Measurements from ENCODE around the gene NRBF2. TPM values are rescaled to one million over a fixed set of nuclear protein-coding genes. Genes with fewer than 3 reads are reported as not detected.
"Not testable (repeated sequence)": the region's sequence is repeated elsewhere in the genome, so short reads cannot be mapped to it uniquely, and the experiment has no call there.

The NRBF2 gene
- total RNA-seq (10 to 100 TPM; 17.8 to 18.2 TPM), polyA plus RNA-seq (10 to 100 TPM; 20.3 to 31.8 TPM)

GRCh38 chr10:63133056-63133820, at the start of gene NRBF2:
Gene NRBF2 (plus strand): TSS chr10:63133328. CDS start chr10:63133471, 143 bp downstream.
- H3K27ac ChIP-seq (ENCODE audit: low read depth, low read length), result peak within 1 kb of the TSS; percentile 96
- Mint-ChIP-seq H3K9me3 (peaks cover 0 to 16% (median under 1%) of the 10 kb centered on the region in 8 donors), H3K4me1 (peaks cover 24 to 45% (median 35%) of the 10 kb centered on the region in 4 donors), H3K27ac (peak within 1 kb of the TSS; percentile 92 to 98 (median 97)), H3K27me3 (peaks cover 0 to 7% of the 10 kb centered on the region in 2 donors), H3K4me3 (peak within 1 kb of the TSS; percentile 92 to 95 (median 92)), H3K36me3 (peaks cover 3 to 11% of the 10 kb centered on the region in 2 donors)
- H3K27me3 ChIP-seq (ENCODE audit: insufficient read depth, low read length), result no peaks in the 10 kb centered on the region
- DNase-seq, result peak; percentile 97 to 98 (median 98)
- H3K36me3 ChIP-seq (ENCODE audit: insufficient read depth, low read length), result no peaks in the 10 kb centered on the region
- no peaks in the 10 kb centered on the region for H3K9me3 ChIP-seq (ENCODE audit: control insufficient read depth in 1 of 2, low read length in 2 of 2)
- ChIA-PET CTCF (ENCODE audit: partially characterized antibody) (interaction anchor here (1.0 to 3.0 kb wide), 10 partner anchors 12 to 586 kb away, joined by 3 to 22 read pairs (median 4); no protein-coding TSS in a partner anchor), POLR2A (ENCODE audit: partially characterized antibody) (interaction anchor here (0.6 to 2.6 kb wide), 12 partner anchors 13 to 1232 kb away, joined by 3 to 17 read pairs (median 6); partner anchors contain the start of genes ADO, ARID5B, EGR2 and REEP3)
- H3K4me3 ChIP-seq (ENCODE audit: low read length in 2 of 2), result peak within 1 kb of the TSS; percentile 81 to 88
- peaks cover 46% of the 10 kb centered on the region for H3K4me1 ChIP-seq (ENCODE audit: insufficient read depth, low read length)
- intact Hi-C loops (cut with micrococcal nuclease), result loop anchor here (1.0 to 5.0 kb wide), 8 partner anchors 25 to 1231 kb away; partner anchors contain the start of genes ADO, ARID5B and EGR2

- intact Hi-C loops (cut with micrococcal nuclease), result not testable (repeated sequence)
Observed at GRCh38 chr10:63083406-63083805, 49.7 kb upstream of the NRBF2 start.

GRCh38 chr10:63083904-63084689, 49.0 kb upstream of the NRBF2 start:
- H3K9me3 ChIP-seq (ENCODE audit: control insufficient read depth in 1 of 2, low read length in 2 of 2), result no peaks in the 10 kb centered on the region
- H3K36me3 Mint-ChIP-seq, result no peaks in the 10 kb centered on the region
- peaks cover 0 to 1% (median 0%) of the 10 kb centered on the region in 4 donors for H3K4me1 Mint-ChIP-seq
- DNase-seq, result peak; percentile 40 to 49 (median 48)
- H3K27ac ChIP-seq (ENCODE audit: low read depth, low read length), result no peak overlapping the region
- H3K27me3 Mint-ChIP-seq, result peaks cover 8 to 12% of the 10 kb centered on the region in 2 donors
- H3K4me1 ChIP-seq (ENCODE audit: insufficient read depth, low read length), result no peaks in the 10 kb centered on the region
- H3K27me3 ChIP-seq (ENCODE audit: insufficient read depth, low read length), result no peaks in the 10 kb centered on the region
- H3K36me3 ChIP-seq (ENCODE audit: insufficient read depth, low read length), result no peaks in the 10 kb centered on the region
- H3K4me3 Mint-ChIP-seq, result no peak overlapping the region
- intact Hi-C loops (cut with micrococcal nuclease), result loop anchor here (1.0 to 2.0 kb wide), 4 partner anchors 74 to 647 kb away; no protein-coding TSS in a partner anchor
- no peak overlapping the region for H3K4me3 ChIP-seq (ENCODE audit: low read length in 2 of 2)
- ChIA-PET POLR2A (ENCODE audit: partially characterized antibody) (interaction anchor here (1.0 to 1.1 kb wide), 2 partner anchors 268 to 592 kb away, joined by 3 to 5 read pairs; partner anchors contain the start of gene EGR2), CTCF (ENCODE audit: partially characterized antibody) (interaction anchor here (0.7 to 2.9 kb wide), 25 partner anchors 9 to 818 kb away, joined by 3 to 24 read pairs (median 4); no protein-coding TSS in a partner anchor)
- no peak overlapping the region for H3K27ac Mint-ChIP-seq
- H3K9me3 Mint-ChIP-seq, result no peaks in the 10 kb centered on the region

More at GRCh38 chr10:63083406-63083805, 49.7 kb upstream of the NRBF2 start:
- POLR2A ChIA-PET (ENCODE audit: partially characterized antibody), result interaction anchor here (1.0 to 1.1 kb wide), 2 partner anchors 267 to 592 kb away, joined by 3 to 5 read pairs; partner anchors contain the start of gene EGR2
- not testable (repeated sequence) for H3K36me3 Mint-ChIP-seq; H3K27ac Mint-ChIP-seq; H3K36me3 ChIP-seq (ENCODE audit: insufficient read depth, low read length); H3K27me3 ChIP-seq (ENCODE audit: insufficient read depth, low read length); H3K4me1 Mint-ChIP-seq; H3K4me1 ChIP-seq (ENCODE audit: insufficient read depth, low read length); H3K4me3 Mint-ChIP-seq; DNase-seq; H3K27me3 Mint-ChIP-seq; H3K9me3 ChIP-seq (ENCODE audit: control insufficient read depth in 1 of 2, low read length in 2 of 2); H3K4me3 ChIP-seq (ENCODE audit: low read length in 2 of 2); H3K27ac ChIP-seq (ENCODE audit: low read depth, low read length); H3K9me3 Mint-ChIP-seq
- CTCF ChIA-PET (ENCODE audit: partially characterized antibody), result interaction anchor here (0.8 to 2.9 kb wide), 24 partner anchors 8 to 818 kb away, joined by 3 to 24 read pairs (median 4); no protein-coding TSS in a partner anchor

DNA sequence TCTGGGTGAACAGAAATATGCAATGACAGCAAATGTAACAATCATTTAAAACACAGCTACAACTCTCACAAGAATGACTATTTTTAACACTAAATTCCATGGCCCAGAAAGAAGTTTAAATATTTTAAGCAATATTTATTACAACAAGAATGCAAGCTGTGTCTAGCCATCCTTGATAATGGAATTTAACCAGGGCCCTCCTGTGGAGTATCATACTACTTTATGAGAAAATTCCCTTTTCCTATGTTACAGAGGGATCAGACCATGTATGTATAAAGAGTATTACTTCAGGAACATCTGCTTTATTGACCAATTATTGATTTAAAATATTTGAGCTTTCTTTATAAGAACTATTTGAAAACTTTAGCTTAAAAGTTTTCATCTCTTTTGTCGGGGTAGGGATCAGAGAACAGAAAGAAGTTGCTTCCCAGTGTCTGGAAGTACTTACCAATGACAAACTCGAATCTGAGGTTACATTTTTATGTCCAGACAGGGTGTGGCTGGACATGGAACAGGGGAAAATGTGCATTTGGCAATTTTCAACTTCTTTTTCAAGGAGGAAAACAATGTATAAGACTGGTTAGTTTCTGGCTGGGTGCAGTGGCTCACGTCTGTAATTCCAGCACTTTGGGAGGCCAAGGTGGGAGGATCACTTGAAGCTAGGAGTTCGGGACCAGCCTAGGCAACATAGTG, 48.3 kb upstream of the NRBF2 start:
- DNase-seq, result no peak
- Histone ChIP-seq H3K9me3 (ENCODE audit: control insufficient read depth in 1 of 2, low read length in 2 of 2) (no peaks in the 10 kb centered on the region), H3K27ac (ENCODE audit: low read depth, low read length) (no peak overlapping the region), H3K36me3 (ENCODE audit: insufficient read depth, low read length) (no peaks in the 10 kb centered on the region), H3K4me1 (ENCODE audit: insufficient read depth, low read length) (no peaks in the 10 kb centered on the region), H3K4me3 (ENCODE audit: low read length in 2 of 2) (no peak overlapping the region), H3K27me3 (ENCODE audit: insufficient read depth, low read length) (no peaks in the 10 kb centered on the region)
- Mint-ChIP-seq H3K36me3 (no peaks in the 10 kb centered on the region), H3K27me3 (peaks cover 8 to 13% of the 10 kb centered on the region in 2 donors), H3K9me3 (no peaks in the 10 kb centered on the region), H3K27ac (no peak overlapping the region), H3K4me1 (peaks cover 0 to 1% (median 0%) of the 10 kb centered on the region in 4 donors), H3K4me3 (no peak overlapping the region)
- intact Hi-C loops (cut with micrococcal nuclease), result loop anchor here (1.0 to 2.0 kb wide), 4 partner anchors 73 to 648 kb away; no protein-coding TSS in a partner anchor
- ChIA-PET CTCF (ENCODE audit: partially characterized antibody) (interaction anchor here (0.7 to 2.9 kb wide), 13 partner anchors 11 to 647 kb away, joined by 3 to 24 read pairs (median 7); no protein-coding TSS in a partner anchor), POLR2A (ENCODE audit: partially characterized antibody) (no interaction called here)

DNA sequence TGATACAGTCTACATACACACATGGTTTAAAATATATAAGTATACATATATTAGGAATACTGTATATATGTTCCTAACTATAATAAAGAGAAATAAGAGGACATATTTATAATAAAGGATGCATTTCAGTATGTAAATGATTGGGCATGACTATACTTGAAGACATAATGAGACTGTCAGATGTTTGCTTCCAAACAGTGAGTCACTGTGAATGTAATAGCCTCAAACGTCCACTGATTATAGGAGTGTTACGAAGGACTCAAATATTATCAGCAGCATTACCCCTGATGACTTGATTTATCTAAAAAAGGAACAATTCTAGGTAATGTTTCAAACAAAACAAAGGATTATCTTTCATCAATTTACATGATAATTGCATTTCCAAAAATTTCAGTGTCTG, 39.9 kb upstream of the NRBF2 start:
- Histone ChIP-seq H3K4me1 (ENCODE audit: insufficient read depth, low read length) (no peaks in the 10 kb centered on the region), H3K27me3 (ENCODE audit: insufficient read depth, low read length) (no peaks in the 10 kb centered on the region), H3K9me3 (ENCODE audit: control insufficient read depth in 1 of 2, low read length in 2 of 2) (no peaks in the 10 kb centered on the region), H3K36me3 (ENCODE audit: insufficient read depth, low read length) (no peaks in the 10 kb centered on the region), H3K27ac (ENCODE audit: low read depth, low read length) (no peak overlapping the region), H3K4me3 (ENCODE audit: low read length in 2 of 2) (no peak overlapping the region)
- ChIA-PET POLR2A (ENCODE audit: partially characterized antibody) (no interaction called here), CTCF (ENCODE audit: partially characterized antibody) (no interaction called here)
- Mint-ChIP-seq H3K4me1 (no peaks in the 10 kb centered on the region), H3K9me3 (no peaks in the 10 kb centered on the region), H3K27me3 (peaks cover 4 to 15% of the 10 kb centered on the region in 2 donors), H3K27ac (no peak overlapping the region), H3K4me3 (no peak overlapping the region), H3K36me3 (no peaks in the 10 kb centered on the region)
- DNase-seq, result no peak
- intact Hi-C loops (cut with micrococcal nuclease), result no loop called here

GRCh38 chr10:63094405-63094804, 38.7 kb upstream of the NRBF2 start:
- Mint-ChIP-seq H3K9me3 (no peaks in the 10 kb centered on the region), H3K4me3 (no peak overlapping the region), H3K4me1 (no peaks in the 10 kb centered on the region), H3K27ac (no peak overlapping the region), H3K27me3 (peaks cover 4 to 11% of the 10 kb centered on the region in 2 donors), H3K36me3 (no peaks in the 10 kb centered on the region)
- POLR2A ChIA-PET (ENCODE audit: partially characterized antibody), result no interaction called here
- Histone ChIP-seq H3K27ac (ENCODE audit: low read depth, low read length) (no peak overlapping the region), H3K4me3 (ENCODE audit: low read length in 2 of 2) (no peak overlapping the region), H3K36me3 (ENCODE audit: insufficient read depth, low read length) (no peaks in the 10 kb centered on the region), H3K4me1 (ENCODE audit: insufficient read depth, low read length) (no peaks in the 10 kb centered on the region), H3K9me3 (ENCODE audit: control insufficient read depth in 1 of 2, low read length in 2 of 2) (no peaks in the 10 kb centered on the region), H3K27me3 (ENCODE audit: insufficient read depth, low read length) (no peaks in the 10 kb centered on the region)
- DNase-seq, result no peak
- CTCF ChIA-PET (ENCODE audit: partially characterized antibody), result interaction anchor here (0.7 kb wide), 1 partner anchor 702 kb away, joined by 3 read pairs; no protein-coding TSS in a partner anchor
- intact Hi-C loops (cut with micrococcal nuclease), result no loop called here
